Lung (tissue), 12 donors: Measurements from ENCODE around the gene TUBGCP5. TPM values are rescaled to one million over a fixed set of nuclear protein-coding genes. Genes with fewer than 3 reads are reported as not detected.

Experiments
- ATAC-seq: fragments of 200-7000 bp; cut with Tn5 transposase; one replicate; pipeline ENCODE4 v1.9.1; 2020; ENCODE audit warnings: moderate number of reproducible peaks; ENCODE audit not compliant: insufficient read depth, low FRiP score
- DNase-seq, 3 donors: peaks; one replicate each; pipeline ENCODE4 v3.0.0-alpha.2; 2013 to 2017
- H3K27ac ChIP-seq, 2 donors: one replicate each; pipeline ENCODE4 v1.5.1; 2013; ENCODE audit warnings: mild to moderate bottlenecking in 2 of 2, moderate library complexity in 2 of 2, control low read depth in 1 of 2, inconsistent platforms in 1 of 2, low read depth in 1 of 2, low read length in 1 of 2
- H3K27me3 ChIP-seq, 3 donors: one replicate each; pipeline ENCODE4 v1.5.1; 2013; ENCODE audit warnings: low read length in 2 of 3; ENCODE audit not compliant: control insufficient read depth in 3 of 3, insufficient read depth in 3 of 3
- H3K36me3 ChIP-seq, 4 donors: one replicate each; pipeline ENCODE4 v1.5.1; 2013; ENCODE audit warnings: low read length in 4 of 4, mild to moderate bottlenecking in 1 of 4, moderate library complexity in 1 of 4; ENCODE audit not compliant: control insufficient read depth in 4 of 4, insufficient read depth in 4 of 4
- H3K4me1 ChIP-seq, 5 donors: one replicate each; pipeline ENCODE4 v1.5.1; 2013; ENCODE audit warnings: low read length in 5 of 5, mild to moderate bottlenecking in 2 of 5, moderate library complexity in 1 of 5; ENCODE audit not compliant: control insufficient read depth in 5 of 5, insufficient read depth in 5 of 5
- H3K4me3 ChIP-seq: one replicate; pipeline ENCODE4 v1.5.1; 2013; ENCODE audit warnings: mild to moderate bottlenecking, control low read depth, moderate library complexity
- H3K9ac ChIP-seq, 2 donors: one replicate each; pipeline ENCODE4 v1.5.1; 2013; ENCODE audit warnings: low read length in 2 of 2, control low read depth in 1 of 2; ENCODE audit not compliant: insufficient read depth in 1 of 2
- H3K9me3 ChIP-seq, 4 donors: one replicate each; pipeline ENCODE4 v1.5.1; 2013; ENCODE audit warnings: low read length in 3 of 4, mild to moderate bottlenecking in 1 of 4, moderate library complexity in 1 of 4; ENCODE audit not compliant: control insufficient read depth in 4 of 4, insufficient read depth in 3 of 4
- CTCF ChIP-seq: IDR thresholded peaks from 2 replicates; pipeline ENCODE4 v1.5.1; 2012; ENCODE audit warnings: mild to moderate bottlenecking; ENCODE audit errors: control extremely low read depth, extremely low read depth
- WGBS, 2 donors: extraction: QIAGEN DNeasy Blood & Tissue Kit; methylation state at CpG; one replicate each; pipeline ENCODE4 v1.1.7; 2013; 5-methylcytosine and 5-hydroxymethylcytosine counted together
- polyA plus RNA-seq, 2 donors: library from polyadenylated mRNA; stranded (reverse); fragments of 200-250 nt; gene quantifications; one replicate each; pipeline ENCODE4 v1.2.1, GENCODE V29; 2013
- total RNA-seq, 2 donors: library from RNA; depleted of rRNA in 1 of 2; stranded (reverse); fragments of >200 nt in 1 of 2; gene quantifications; one replicate each; pipeline ENCODE4 v1.2.1, GENCODE V29; 2014 to 2021
- donor health status: control.
- donor health status: control.
- donor health status: Bipolar disorder and iron deficiency.
- donor health status: healthy.
- donor health status: DM: yes; HTN: yes; CAD: no.

Gene TUBGCP5
- total and polyA plus RNA-seq, 4 donors, result 6.2 to 34.7 (median 11.8) TPM

GRCh38 chr15:23033979-23034378 is 5.4 kb downstream of the TUBGCP5 start:
- Histone ChIP-seq H3K9me3 (no peaks in the 10 kb centered on the region), H3K4me1 (peaks cover 0 to 9% (median 0%) of the 10 kb centered on the region in 5 donors), H3K27ac (no peak overlapping the region), H3K27me3 (no peaks in the 10 kb centered on the region), H3K36me3 (peaks cover 17 to 32% (median 27%) of the 10 kb centered on the region in 4 donors), H3K4me3 (no peak overlapping the region), H3K9ac (peak overlapping the region; percentile 38 to 63)
- ATAC-seq (no peak), DNase-seq (peak in 1 of 3 donors; percentile 2)
- TF ChIP-seq CTCF, result no peak
- WGBS, 2 donors, result 94 to 95% methylated on average over 2 of the region's 2 CpGs

- H3K36me3 ChIP-seq, result peaks cover 17 to 56% (median 40%) of the 10 kb centered on the region in 4 donors
- H3K27ac ChIP-seq, result no peak overlapping the region
- TF ChIP-seq CTCF, result no peak
Observed at GRCh38 chr15:23026218-23026617, 13.2 kb downstream of the TUBGCP5 start.

GRCh38 chr15:23022156-23022555 is 17.2 kb downstream of the TUBGCP5 start:
- 94 to 95% methylated on average over 2 of the region's 2 CpGs for WGBS, 2 donors
- ATAC-seq (no peak), DNase-seq (no peak)
- Histone ChIP-seq H3K27ac (no peak overlapping the region), H3K9me3 (no peaks in the 10 kb centered on the region), H3K4me3 (no peak overlapping the region), H3K27me3 (no peaks in the 10 kb centered on the region), H3K4me1 (no peaks in the 10 kb centered on the region), H3K9ac (no peak overlapping the region), H3K36me3 (peaks cover 32 to 57% (median 38%) of the 10 kb centered on the region in 4 donors)
- TF ChIP-seq CTCF, result no peak

More at GRCh38 chr15:23026218-23026617, 13.2 kb downstream of the TUBGCP5 start:
- no peaks in the 10 kb centered on the region for H3K27me3 ChIP-seq
- no peak overlapping the region for H3K9ac ChIP-seq
- H3K4me1 ChIP-seq, result no peaks in the 10 kb centered on the region
- WGBS, 2 donors, result 88 to 94% methylated on average over 1 of the region's 1 CpG
- no peak for ATAC-seq
- no peaks in the 10 kb centered on the region for H3K9me3 ChIP-seq
- no peak for DNase-seq
- no peak overlapping the region for H3K4me3 ChIP-seq

- DNase-seq, result no peak
- no peaks in the 10 kb centered on the region for H3K27me3 ChIP-seq
- H3K9me3 ChIP-seq, result no peaks in the 10 kb centered on the region
- ATAC-seq, result no peak
- peaks cover 22 to 52% (median 39%) of the 10 kb centered on the region in 4 donors for H3K36me3 ChIP-seq
- H3K9ac ChIP-seq, result no peak overlapping the region
- 93 to 97% methylated on average over 3 of the region's 3 CpGs for WGBS, 2 donors
- TF ChIP-seq CTCF, result no peak
- H3K4me3 ChIP-seq, result no peak overlapping the region
- H3K27ac ChIP-seq, result no peak overlapping the region
- no peaks in the 10 kb centered on the region for H3K4me1 ChIP-seq
Observed at GRCh38 chr15:23014394-23015000, 24.9 kb downstream of the TUBGCP5 start.
